AG04450 (cell line): ENCODE measurements around the gene PPM1B. TPM values are rescaled to one million over a fixed set of nuclear protein-coding genes. Genes with fewer than 3 reads are reported as not detected.
"Not testable (repeated sequence)": the region's sequence is repeated elsewhere in the genome, so short reads cannot be mapped to it uniquely, and the experiment has no call there.

Experiments
- CTCF ChIA-PET: fragments of 300-600, 350-600 bp; formaldehyde crosslinking; extraction: SDS; loops from one replicate; lab custom pipeline; 2022; ENCODE audit warnings: antibody characterized with exemption, inconsistent platforms; lab: Charles Lee
- POLR2A ChIA-PET: fragments of 350-600 bp; formaldehyde crosslinking; extraction: SDS; loops from one replicate; lab custom pipeline; 2021; ENCODE audit warnings: antibody characterized with exemption, inconsistent platforms; lab: Yijun Ruan, JAX
- DNase-seq: peaks from one replicate; pipeline ENCODE4 v3.0.0-alpha.2; 2011; ENCODE audit warnings: low read depth, low spot score
- H3K27ac ChIP-seq: one replicate; pipeline ENCODE4 v1.5.1; 2012; ENCODE audit warnings: low read depth, low read length, control low read depth
- H3K27me3 ChIP-seq: one replicate; pipeline ENCODE4 v1.6.0; 2012; ENCODE audit warnings: low read length; ENCODE audit not compliant: control insufficient read depth, insufficient read depth
- H3K4me3 ChIP-seq: 2 replicates; pipeline ENCODE4 v1.5.1; 2011; ENCODE audit warnings: mild to moderate bottlenecking, low read depth, low read length, control low read depth
- H3K9me3 ChIP-seq: 2 replicates; pipeline ENCODE4 v1.5.1; 2012; ENCODE audit warnings: low read length; ENCODE audit not compliant: control insufficient read depth, insufficient read depth
- CTCF ChIP-seq: IDR thresholded peaks from 2 replicates; pipeline ENCODE4 v1.5.1; 2011; ENCODE audit warnings: low read depth, low read length, control low read depth, inconsistent platforms
- polyA plus RNA-seq: library from polyadenylated mRNA; depleted of rRNA; stranded (reverse); fragments of >200 nt; gene quantifications from 2 replicates; pipeline ENCODE4 v1.2.3, GENCODE V29; 2011

Gene PPM1B
- polyA plus RNA-seq, 1 experiment = 29.1 TPM

- H3K9me3 ChIP-seq = peaks cover 14% of the 10 kb centered on the region; the same call in 1 of the 2 replicates
- no peak for TF ChIP-seq CTCF
- H3K27me3 ChIP-seq = no peaks in the 10 kb centered on the region
- CTCF ChIA-PET = interaction anchor here (0.7 kb wide), 1 partner anchor 25 kb away, joined by 4 read pairs; no protein-coding TSS in a partner anchor
- POLR2A ChIA-PET = no interaction called here
- DNase-seq = no peak
- no peak overlapping the region for H3K27ac ChIP-seq
- no peak overlapping the region for H3K4me3 ChIP-seq
Measured at GRCh38 chr2:44207102-44207501, 38.4 kb downstream of the PPM1B start.

GRCh38 chr2:44207648-44208047, 39.0 kb downstream of the PPM1B start:
- DNase-seq = not testable (repeated sequence)
- CTCF ChIA-PET = interaction anchor here (0.7 kb wide), 1 partner anchor 26 kb away, joined by 4 read pairs; no protein-coding TSS in a partner anchor

GRCh38 chr2:44210362-44210761, 41.7 kb downstream of the PPM1B start:
- peaks cover 14% of the 10 kb centered on the region; the same call in 1 of the 2 replicates for H3K9me3 ChIP-seq
- no peak for DNase-seq
- no peak overlapping the region for H3K27ac ChIP-seq
- no peaks in the 10 kb centered on the region for H3K27me3 ChIP-seq
- ChIA-PET POLR2A (no interaction called here), CTCF (no interaction called here)
- no peak overlapping the region for H3K4me3 ChIP-seq
- no peak for TF ChIP-seq CTCF

More at GRCh38 chr2:44207648-44208047, 39.0 kb downstream of the PPM1B start:
- POLR2A ChIA-PET, H3K27ac ChIP-seq, H3K27me3 ChIP-seq, H3K4me3 ChIP-seq: not testable (repeated sequence)
- H3K9me3 ChIP-seq = peaks cover 14% of the 10 kb centered on the region; the same call in 1 of the 2 replicates

- ChIA-PET CTCF (no interaction called here), POLR2A (no interaction called here)
- H3K4me3 ChIP-seq = no peak overlapping the region
- no peak overlapping the region for H3K27ac ChIP-seq
- H3K9me3 ChIP-seq = peaks cover 14% of the 10 kb centered on the region; the same call in 1 of the 2 replicates
- no peaks in the 10 kb centered on the region for H3K27me3 ChIP-seq
- TF ChIP-seq CTCF = no peak
- DNase-seq = no peak
Measured at GRCh38 chr2:44211183-44211582, 42.5 kb downstream of the PPM1B start.

GRCh38 chr2:44212302-44212701, 43.6 kb downstream of the PPM1B start:
- no peak for TF ChIP-seq CTCF
- Histone ChIP-seq H3K27ac (no peak overlapping the region), H3K27me3 (no peaks in the 10 kb centered on the region), H3K9me3 (peaks cover 14% of the 10 kb centered on the region; the same call in 1 of the 2 replicates), H3K4me3 (no peak overlapping the region)
- POLR2A ChIA-PET = no interaction called here
- CTCF ChIA-PET = no interaction called here
- no peak for DNase-seq

- Histone ChIP-seq H3K9me3 (peaks cover 2% of the 10 kb centered on the region; the same call in 1 of the 2 replicates), H3K27ac (no peak overlapping the region), H3K27me3 (no peaks in the 10 kb centered on the region), H3K4me3 (no peak overlapping the region)
- TF ChIP-seq CTCF = no peak
- POLR2A ChIA-PET = no interaction called here
- CTCF ChIA-PET = no interaction called here
- DNase-seq = no peak
Measured at GRCh38 chr2:44215827-44216226, 47.2 kb downstream of the PPM1B start.
